Measurements from ENCODE around the gene ACSS2.

DNA sequence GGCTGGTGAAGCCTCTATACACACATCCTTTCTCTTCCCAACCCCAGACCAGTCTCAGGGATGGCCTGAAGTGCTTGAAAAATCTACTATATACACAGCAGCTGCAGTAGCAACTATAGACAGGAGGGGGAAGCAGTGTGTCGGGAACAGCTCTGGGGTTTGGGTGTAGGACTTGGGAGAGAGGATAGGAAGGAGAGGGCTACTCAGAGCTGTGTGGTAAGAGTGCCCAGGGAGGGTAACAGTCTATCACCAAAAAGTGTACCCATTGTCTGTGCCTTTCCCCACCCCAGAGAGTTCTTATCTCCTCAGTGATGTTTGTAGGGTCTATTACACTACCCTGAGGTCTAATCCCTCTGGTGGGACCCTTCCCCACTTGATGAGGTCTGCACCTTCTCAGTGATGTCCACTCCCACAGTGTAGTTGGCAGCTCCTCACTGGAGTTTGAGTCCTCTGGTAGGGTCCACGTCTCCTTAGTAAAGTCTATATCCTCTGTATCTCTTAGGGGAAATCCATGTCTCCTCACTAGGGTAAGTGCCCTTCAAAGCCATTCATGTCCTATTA is 2.2 kb upstream of the ACSS2 start:
- TF ChIP-seq, protein P1, sequence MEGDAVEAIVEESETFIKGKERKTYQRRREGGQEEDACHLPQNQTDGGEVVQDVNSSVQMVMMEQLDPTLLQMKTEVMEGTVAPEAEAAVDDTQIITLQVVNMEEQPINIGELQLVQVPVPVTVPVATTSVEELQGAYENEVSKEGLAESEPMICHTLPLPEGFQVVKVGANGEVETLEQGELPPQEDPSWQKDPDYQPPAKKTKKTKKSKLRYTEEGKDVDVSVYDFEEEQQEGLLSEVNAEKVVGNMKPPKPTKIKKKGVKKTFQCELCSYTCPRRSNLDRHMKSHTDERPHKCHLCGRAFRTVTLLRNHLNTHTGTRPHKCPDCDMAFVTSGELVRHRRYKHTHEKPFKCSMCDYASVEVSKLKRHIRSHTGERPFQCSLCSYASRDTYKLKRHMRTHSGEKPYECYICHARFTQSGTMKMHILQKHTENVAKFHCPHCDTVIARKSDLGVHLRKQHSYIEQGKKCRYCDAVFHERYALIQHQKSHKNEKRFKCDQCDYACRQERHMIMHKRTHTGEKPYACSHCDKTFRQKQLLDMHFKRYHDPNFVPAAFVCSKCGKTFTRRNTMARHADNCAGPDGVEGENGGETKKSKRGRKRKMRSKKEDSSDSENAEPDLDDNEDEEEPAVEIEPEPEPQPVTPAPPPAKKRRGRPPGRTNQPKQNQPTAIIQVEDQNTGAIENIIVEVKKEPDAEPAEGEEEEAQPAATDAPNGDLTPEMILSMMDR (IDR thresholded peaks at IDR 0.05) = peak; percentile 80 to 98 (median 84)
- TF ChIP-seq POLR2A (IDR thresholded peaks at IDR 0.05) = no peak
